A673 (cell line): Measurements from ENCODE around the gene PCNX1. TPM values are rescaled to one million over a fixed set of nuclear protein-coding genes. Genes with fewer than 3 reads are reported as not detected.

ENCODE experiments used
- BruUV-seq: library from RNA; stranded (reverse); fragments of 400-500 nt; replicated peaks from 2 replicates; lab custom pipeline; 2021; lab: Mats Ljungman, UMichigan
- CTCF ChIA-PET: fragments of 300-600 bp; sonication (Branson Sonifier 250); formaldehyde crosslinking; loops from one replicate; lab custom pipeline; 2022; ENCODE audit warnings: antibody characterized with exemption; lab: Charles Lee
- POLR2A ChIA-PET: fragments of 300-600 bp; sonication (Branson Sonifier 250); formaldehyde crosslinking; loops from one replicate; lab custom pipeline; 2022; ENCODE audit warnings: antibody characterized with exemption; ENCODE audit not compliant: low non-redundant PET; lab: Charles Lee
- DNase-seq: peaks from one replicate; pipeline ENCODE4 v3.0.0-alpha.2; 2015; ENCODE audit warnings: low spot score
- H3K27ac ChIP-seq: fragments of 200-600 bp; sonication (generic); 2 replicates; pipeline ENCODE4 v1.5.1; 2016; ENCODE audit warnings: mixed run types, low read depth, mild to moderate bottlenecking, mixed read lengths, antibody characterized with exemption, low read length; ENCODE audit not compliant: poor library complexity, severe bottlenecking
- H3K27me3 ChIP-seq: fragments of 200-600 bp; sonication (generic); replicated peaks from 2 replicates; pipeline ENCODE4 v1.6.1; 2017; ENCODE audit warnings: mixed run types, low read depth, mild to moderate bottlenecking, mixed read lengths, antibody characterized with exemption, low read length; ENCODE audit not compliant: insufficient read depth, poor library complexity
- H3K36me3 ChIP-seq: fragments of 200-600 bp; sonication (generic); 2 replicates; pipeline ENCODE4 v1.6.1; 2016; ENCODE audit warnings: mixed run types, mild to moderate bottlenecking, mixed read lengths, antibody characterized with exemption, low read length; ENCODE audit not compliant: insufficient read depth, poor library complexity, severe bottlenecking
- H3K4me1 ChIP-seq: fragments of 200-600 bp; sonication (generic); 2 replicates; pipeline ENCODE4 v1.6.1; 2017; ENCODE audit warnings: mixed run types, mild to moderate bottlenecking, mixed read lengths, antibody characterized with exemption, low read length; ENCODE audit not compliant: insufficient read depth, poor library complexity, severe bottlenecking
- H3K4me3 ChIP-seq: fragments of 200-600 bp; sonication (generic); 2 replicates; pipeline ENCODE4 v1.5.1; 2016; ENCODE audit warnings: low read depth, mixed run types, mild to moderate bottlenecking, mixed read lengths, low read length; ENCODE audit not compliant: poor library complexity, severe bottlenecking
- H3K9me3 ChIP-seq: fragments of 200-600 bp; sonication (generic); 2 replicates; pipeline ENCODE4 v1.6.1; 2016; ENCODE audit warnings: mixed run types, low read depth, mild to moderate bottlenecking, mixed read lengths, antibody characterized with exemption, low read length; ENCODE audit not compliant: poor library complexity, severe bottlenecking
- CTCF ChIP-seq: fragments of 300-800, 200-600 bp; sonication (generic); conservative IDR thresholded peaks from 2 replicates; pipeline ENCODE4 v1.5.1; 2017; ENCODE audit warnings: low read depth, mild to moderate bottlenecking, antibody characterized with exemption, low read length, moderate library complexity, mixed read lengths
- EZH2 ChIP-seq: fragments of 200-600 bp; sonication (generic); IDR thresholded peaks from 2 replicates; pipeline ENCODE4 v1.6.1; 2017; ENCODE audit warnings: borderline replicate concordance, low read depth, mild to moderate bottlenecking, mixed read lengths, antibody characterized with exemption, low read length; ENCODE audit not compliant: poor library complexity, severe bottlenecking
- intact Hi-C: fragments of 100-400 bp; cut with micrococcal nuclease; formaldehyde crosslinking; loops from one replicate; pipeline ENCODE4 v1.10.0; 2022; ENCODE audit not compliant: unreplicated experiment
- total RNA-seq: library from RNA; stranded (reverse); gene quantifications from 2 replicates; pipeline ENCODE4 v1.2.3, GENCODE V29; 2021

PCNX1 gene
- total RNA-seq, 1 experiment from 2014 or later = 60.7 TPM

GRCh38 chr14:71060274-71060673 lies 153.0 kb downstream of the PCNX1 start:
- CTCF ChIA-PET = no interaction called here
- POLR2A ChIA-PET = no interaction called here

GRCh38 chr14:71060825-71061455 lies 153.7 kb downstream of the PCNX1 start:
- no TSS peak for BruUV-seq
- H3K27me3 ChIP-seq = no peaks in the 10 kb centered on the region
- peaks cover 54% of the 10 kb centered on the region for H3K36me3 ChIP-seq
- DNase-seq = no peak
- no peak overlapping the region for H3K4me3 ChIP-seq
- intact Hi-C loops = no loop called here
- CTCF ChIA-PET = no interaction called here
- H3K9me3 ChIP-seq = peaks cover 13% of the 10 kb centered on the region
- POLR2A ChIA-PET = no interaction called here
- H3K27ac ChIP-seq = no peak overlapping the region
- TF ChIP-seq CTCF (no peak), EZH2 (no peak)
- no peaks in the 10 kb centered on the region for H3K4me1 ChIP-seq

More at GRCh38 chr14:71060274-71060673, 153.0 kb downstream of the PCNX1 start:
- no peak for DNase-seq
- intact Hi-C loops = no loop called here
- no peaks in the 10 kb centered on the region for H3K4me1 ChIP-seq
- H3K4me3 ChIP-seq = no peak overlapping the region
- BruUV-seq = no TSS peak
- peak overlapping the region; percentile 18 for H3K27ac ChIP-seq
- peaks cover 10% of the 10 kb centered on the region for H3K9me3 ChIP-seq
- no peaks in the 10 kb centered on the region for H3K27me3 ChIP-seq
- peaks cover 54% of the 10 kb centered on the region for H3K36me3 ChIP-seq
- no peak for TF ChIP-seq CTCF
- no peak for TF ChIP-seq EZH2

GRCh38 chr14:71061458-71061857 lies 154.2 kb downstream of the PCNX1 start:
- DNase-seq = no peak
- Histone ChIP-seq H3K4me1 (no peaks in the 10 kb centered on the region), H3K36me3 (peaks cover 53% of the 10 kb centered on the region), H3K27ac (no peak overlapping the region), H3K4me3 (no peak overlapping the region), H3K27me3 (no peaks in the 10 kb centered on the region), H3K9me3 (peaks cover 13% of the 10 kb centered on the region)
- TF ChIP-seq EZH2 = no peak
- TF ChIP-seq CTCF = no peak
- BruUV-seq = no TSS peak
- POLR2A ChIA-PET = no interaction called here
- CTCF ChIA-PET = no interaction called here
- intact Hi-C loops = no loop called here
